HG03432 (cell line): Measurements from ENCODE around the gene PRPH2.
"Not testable (repeated sequence)": the region's sequence is repeated elsewhere in the genome, so short reads cannot be mapped to it uniquely, and the experiment has no call there.

Experiments
- ATAC-seq: cut with Tn5 transposase; IDR thresholded peaks from one replicate; pipeline ENCODE4 v1.9.1; 2021; ENCODE audit warnings: mild to moderate bottlenecking, moderate library complexity; ENCODE audit not compliant: unreplicated experiment

The PRPH2 gene

GRCh38 chr6:42702200-42702599 is 20.2 kb downstream of the PRPH2 start:
- ATAC-seq: no peak

DNA sequence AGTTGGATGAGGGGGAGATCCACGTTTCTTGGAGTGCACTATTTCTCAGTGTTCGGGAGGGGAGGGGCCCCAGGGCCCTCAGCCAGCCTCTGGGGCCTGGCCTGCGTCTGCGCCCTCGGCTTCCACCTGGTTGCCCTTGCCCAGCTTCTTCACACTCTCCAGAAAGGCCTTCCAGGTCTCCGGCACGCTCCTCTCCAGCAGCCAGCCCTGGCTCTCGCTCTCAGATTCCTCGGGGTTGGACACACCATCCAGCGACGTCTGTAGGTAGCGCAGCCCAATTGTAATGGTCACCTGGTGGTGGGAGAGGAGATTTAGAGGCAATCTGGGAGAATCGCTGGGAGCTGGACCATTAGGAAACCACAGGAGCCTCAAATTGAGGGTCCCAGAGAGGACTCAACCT is 24.2 kb downstream of the PRPH2 start:
- no peak for ATAC-seq

DNA sequence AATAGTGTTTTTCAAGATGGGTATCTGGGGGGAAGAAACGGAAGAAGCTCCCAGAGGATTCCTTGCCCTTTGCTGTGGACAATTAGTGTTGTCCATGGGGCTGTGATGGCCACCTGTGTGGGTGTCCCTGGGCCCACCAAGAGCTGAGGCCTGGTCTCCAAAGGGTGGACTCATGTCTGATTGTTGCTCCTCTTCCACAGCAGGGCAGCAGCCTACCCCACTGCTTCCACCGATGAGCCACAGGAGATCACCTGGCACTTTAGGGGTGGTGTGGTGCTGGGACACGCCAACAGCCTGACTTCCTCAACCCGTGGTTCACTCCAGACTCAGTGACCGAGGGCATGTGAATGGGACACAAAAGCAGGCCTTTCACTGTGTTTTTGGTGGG is 25.1 kb downstream of the PRPH2 start:
- ATAC-seq: no peak

GRCh38 chr6:42696526-42697267 is 25.7 kb downstream of the PRPH2 start:
- ATAC-seq: no peak

- no peak for ATAC-seq
These were observed 27.8 kb downstream of the PRPH2 start for GRCh38 chr6:42694586-42694985.

DNA sequence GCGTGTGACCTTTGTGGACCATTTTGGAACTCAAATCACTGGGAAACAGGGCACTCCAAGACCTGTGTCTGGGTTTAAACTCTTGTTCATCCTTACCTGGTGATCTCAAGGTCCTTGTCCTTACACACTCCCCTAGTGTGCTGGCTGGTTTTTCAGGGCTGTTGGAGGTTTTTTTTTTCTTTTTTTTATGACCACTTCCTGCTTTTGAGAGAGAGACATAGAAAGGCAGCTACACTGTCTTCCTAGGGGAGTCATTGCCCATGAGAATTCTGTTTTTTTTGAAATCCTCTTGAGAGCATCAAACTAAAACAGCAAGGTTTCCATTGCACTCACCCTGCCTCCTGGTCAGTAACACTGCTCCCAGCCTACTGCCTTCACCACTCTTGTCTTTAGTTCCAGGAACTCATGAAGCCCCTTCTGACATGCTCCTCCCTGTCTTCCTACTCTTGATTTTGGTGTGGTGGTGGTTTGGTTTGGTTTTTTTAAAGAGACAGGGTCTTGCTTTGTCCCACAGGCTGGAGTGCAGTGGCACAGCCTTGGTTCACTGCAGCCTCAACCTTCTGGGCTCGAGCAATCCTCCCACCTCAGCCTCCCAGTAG is 28.6 kb downstream of the PRPH2 start:
- ATAC-seq: no peak

- ATAC-seq: no peak
These were observed 30.1 kb downstream of the PRPH2 start for GRCh38 chr6:42692137-42692911.

GRCh38 chr6:42690872-42691271 is 31.5 kb downstream of the PRPH2 start:
- ATAC-seq: no peak

GRCh38 chr6:42690151-42690702 is 32.2 kb downstream of the PRPH2 start:
- no peak for ATAC-seq

GRCh38 chr6:42689371-42689770 is 33.0 kb downstream of the PRPH2 start:
- ATAC-seq: no peak

GRCh38 chr6:42688281-42688680 is 34.1 kb downstream of the PRPH2 start:
- ATAC-seq: no peak

- ATAC-seq: no peak
These were observed 43.0 kb downstream of the PRPH2 start for GRCh38 chr6:42679358-42679757.

DNA sequence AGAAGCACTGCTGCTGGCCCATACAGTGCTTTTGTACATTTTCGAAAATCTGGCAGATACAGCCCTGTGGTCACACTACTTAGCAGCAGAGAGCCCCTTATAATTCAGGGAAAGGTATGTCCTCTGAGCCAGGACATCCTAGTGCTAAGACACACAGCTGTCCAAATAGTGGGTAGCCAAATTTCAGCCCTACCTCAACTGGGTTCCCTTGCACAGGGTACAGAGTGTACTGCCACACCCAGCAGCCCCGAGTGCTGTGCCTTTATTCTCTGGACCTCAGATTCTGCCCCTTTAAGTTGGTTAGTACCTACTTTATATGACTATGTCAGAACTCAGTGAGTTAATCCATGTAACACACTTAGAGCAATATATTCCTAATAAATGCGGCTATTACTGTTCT is 47.6 kb downstream of the PRPH2 start:
- ATAC-seq: no peak

DNA sequence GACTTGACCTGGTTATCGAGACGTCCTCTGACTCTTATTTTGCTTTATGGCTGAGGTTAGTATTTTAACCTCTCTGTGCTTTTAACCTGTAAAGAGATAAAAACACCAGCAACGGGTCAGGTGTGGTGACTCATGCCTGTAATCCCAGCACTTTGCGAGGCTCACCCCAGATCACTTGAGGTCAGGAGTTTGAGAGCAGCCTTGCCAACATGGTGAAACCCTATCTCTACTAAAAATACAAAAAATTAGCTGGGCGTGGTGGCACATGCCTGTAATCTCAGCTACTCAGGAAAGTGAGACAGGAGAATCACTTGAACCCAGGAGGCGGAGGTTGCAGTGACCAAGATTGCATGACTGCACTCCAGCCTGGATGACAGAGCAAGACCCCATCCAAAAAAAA is 48.0 kb downstream of the PRPH2 start:
- not testable (repeated sequence) for ATAC-seq

- no peak for ATAC-seq
These were observed 57.7 kb downstream of the PRPH2 start for GRCh38 chr6:42664718-42665117.

DNA sequence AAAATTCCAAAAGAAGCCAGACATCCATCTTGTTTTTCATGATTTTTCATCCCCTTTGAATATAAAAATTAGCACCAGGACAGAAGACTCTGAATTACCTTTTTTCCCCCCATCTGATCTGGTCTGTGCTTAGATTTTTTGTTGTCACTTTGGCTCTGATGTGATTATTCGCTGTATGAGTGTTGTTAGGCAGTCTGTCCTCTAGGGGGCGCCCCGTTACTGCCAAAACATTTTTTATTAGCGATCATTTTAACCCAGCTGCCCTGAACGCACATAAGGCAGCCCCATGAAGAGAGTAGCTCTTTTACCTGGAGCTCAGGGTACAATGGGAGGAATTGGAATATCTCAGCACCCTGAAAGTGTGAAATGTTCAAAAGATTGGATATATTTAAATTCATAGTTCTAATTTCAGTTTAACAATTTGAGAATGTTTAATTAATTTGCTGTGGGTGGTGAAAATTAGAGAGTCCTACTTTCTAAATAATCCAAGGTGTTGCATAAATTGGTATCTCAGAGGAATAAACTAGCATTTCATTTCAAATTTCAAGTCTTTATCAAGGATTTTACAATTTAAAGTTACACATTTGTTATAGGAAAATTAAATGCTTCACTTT is 60.8 kb downstream of the PRPH2 start:
- peak; percentile 37 for ATAC-seq

DNA sequence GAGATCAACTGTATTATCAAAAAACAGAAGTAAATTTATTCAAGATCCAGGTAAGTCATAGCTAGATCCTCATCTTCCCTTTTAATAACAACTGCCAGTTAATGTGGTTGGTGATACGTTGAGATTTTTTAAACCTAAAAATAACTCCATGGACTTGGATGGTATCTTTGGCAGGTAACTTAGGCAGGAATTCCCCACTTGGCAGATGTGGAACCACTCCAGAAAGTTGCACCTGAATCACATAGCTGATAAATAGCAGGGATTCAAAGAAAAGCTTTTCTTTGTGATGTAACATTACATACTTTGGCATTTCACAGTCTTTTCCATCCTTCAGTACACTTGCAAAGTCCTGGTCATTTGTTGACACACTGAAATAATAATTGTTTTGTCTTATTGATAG is 62.6 kb downstream of the PRPH2 start:
- ATAC-seq: no peak

DNA sequence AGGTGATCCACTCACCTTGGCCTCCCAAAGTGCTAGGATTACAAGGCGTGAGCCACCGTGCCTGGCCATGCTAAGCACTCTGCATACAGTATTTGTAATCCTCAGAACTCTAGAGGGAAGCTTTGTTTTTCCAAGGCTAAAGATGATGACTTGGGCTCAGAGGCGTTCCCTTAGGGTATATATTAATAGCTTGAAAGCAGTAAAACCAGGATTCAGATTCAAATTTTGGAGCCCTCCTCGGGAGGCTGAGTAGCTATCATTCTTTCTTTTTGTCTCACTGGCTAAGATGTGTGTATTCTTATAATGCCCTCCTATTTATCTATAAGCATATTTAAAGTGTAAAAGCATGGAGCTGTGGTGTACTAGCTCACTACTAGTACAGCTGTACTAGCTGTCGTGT is 68.5 kb downstream of the PRPH2 start:
- ATAC-seq: no peak

GRCh38 chr6:42652024-42652746 is 70.2 kb downstream of the PRPH2 start:
- ATAC-seq: no peak
